Fibroblast of skin of back (primary cell): ENCODE results near the gene DPCD.
"Not testable (repeated sequence)": the region's sequence is repeated elsewhere in the genome, so short reads cannot be mapped to it uniquely, and the experiment has no call there.

ENCODE experiments used
- DNase-seq: peaks from one replicate; pipeline ENCODE4 v3.0.0-alpha.2; 2013

The DPCD gene

DNA sequence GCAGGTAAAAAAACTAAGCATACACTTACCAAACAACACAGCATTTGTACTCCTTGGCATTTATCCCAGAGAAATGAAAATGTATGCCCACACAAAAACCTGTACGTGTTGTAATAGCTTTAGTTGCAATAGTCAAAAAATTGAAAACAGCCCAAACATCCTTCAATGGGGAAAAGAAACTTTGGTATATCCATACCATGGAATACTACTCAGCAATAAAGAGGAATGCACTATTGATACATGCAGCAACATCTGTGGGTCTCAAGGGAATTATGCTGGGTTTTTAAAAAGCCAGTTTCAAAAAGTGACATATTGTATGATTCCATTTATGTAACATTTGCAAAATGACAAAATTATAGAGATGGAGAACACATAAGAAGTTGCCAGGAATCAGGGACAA lies 35.4 kb downstream of the DPCD start:
- DNase-seq: no peak

DNA sequence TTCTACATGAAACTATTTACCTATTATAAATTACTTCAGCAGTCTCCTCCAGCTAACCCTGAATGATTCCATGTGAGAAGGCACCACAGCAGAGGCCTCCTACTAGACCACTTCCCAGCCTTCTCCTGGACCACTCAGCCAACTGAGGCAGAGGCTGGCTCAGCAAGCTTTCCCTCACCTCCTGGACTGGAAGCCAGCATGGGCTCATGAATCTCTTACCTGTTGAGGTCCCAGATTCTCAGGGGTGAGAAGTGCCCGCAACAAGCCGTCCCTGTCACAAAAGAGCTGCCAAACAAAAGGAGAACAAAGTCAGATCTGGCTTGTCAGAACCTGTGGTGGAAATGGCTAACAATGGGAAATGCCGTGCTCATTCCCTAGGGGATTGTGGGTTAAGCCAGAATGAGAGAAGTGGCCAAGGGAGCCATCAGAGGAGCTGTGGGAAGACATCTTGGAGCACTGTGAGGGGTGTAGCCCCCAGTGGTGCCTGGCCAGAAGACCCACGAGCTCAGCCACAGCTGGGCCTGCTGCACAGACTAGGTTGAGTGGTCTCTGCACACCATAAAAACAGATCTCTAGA lies 36.5 kb downstream of the DPCD start:
- peak; percentile 41 for DNase-seq

DNA sequence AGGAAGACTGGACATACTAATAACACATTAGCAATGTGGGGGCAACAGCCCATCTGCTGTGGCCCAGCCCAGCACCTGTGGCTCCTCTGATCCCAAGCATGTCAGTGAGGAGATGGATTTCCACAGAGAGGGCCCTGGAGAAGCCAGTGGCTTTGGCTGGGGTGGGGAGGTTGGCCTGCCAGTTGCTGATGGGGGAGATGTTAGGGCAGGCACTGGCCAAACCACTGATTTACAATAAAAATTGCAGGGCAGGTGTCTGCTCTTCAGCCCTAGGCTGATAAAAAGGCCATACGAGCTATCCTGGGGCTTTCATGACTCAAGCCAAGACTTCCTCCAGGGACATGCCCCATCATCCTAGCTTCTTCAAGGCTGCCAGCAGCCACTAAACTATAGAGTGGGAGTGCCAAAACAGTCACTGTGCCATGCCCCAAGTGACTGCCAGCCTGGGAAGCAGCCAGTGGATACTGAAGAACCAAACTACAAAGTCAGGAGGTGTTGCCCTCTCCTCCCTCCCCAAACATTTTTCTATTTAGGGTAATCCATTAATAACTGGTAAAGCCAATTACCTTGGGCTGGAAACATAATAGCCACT lies 37.8 kb downstream of the DPCD start:
- DNase-seq: no peak

DNA sequence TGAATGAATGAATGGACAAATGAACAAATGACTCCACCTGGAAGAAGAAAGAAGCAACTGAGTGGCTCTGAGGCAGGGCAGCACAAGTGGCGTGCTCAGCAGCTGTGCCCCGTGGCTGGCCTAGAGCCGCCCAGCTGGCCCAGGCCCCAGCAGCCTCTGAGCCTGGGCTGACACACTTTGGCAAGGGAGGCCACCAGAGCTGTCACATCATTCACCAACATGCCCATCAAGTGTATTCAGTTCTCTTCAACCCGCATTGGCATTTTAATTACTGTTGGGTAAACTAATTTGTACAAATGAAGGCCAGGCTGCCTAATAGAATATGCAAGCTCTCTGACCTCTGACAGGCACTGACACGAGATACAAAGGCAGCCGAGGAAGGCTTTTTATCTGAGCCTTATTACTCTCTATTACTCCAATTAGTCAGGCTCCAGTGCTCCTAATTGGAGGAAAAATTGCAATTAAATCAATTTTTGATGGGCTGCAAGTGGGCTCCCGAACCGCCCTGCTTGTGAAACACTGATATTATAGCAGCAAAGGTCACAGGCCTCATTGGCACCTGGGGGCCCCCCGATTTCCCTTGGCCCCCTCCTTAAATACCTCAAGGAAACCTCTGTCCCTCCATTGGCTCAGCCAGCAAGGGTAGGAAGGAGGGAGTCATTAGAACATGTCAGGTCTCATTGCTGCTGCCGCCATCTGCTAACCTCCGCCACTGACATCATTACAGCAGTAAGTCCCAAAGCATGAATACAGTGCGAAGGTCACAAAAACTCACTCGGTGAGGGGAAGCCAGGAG lies 41.9 kb downstream of the DPCD start:
- no peak for DNase-seq

DNA sequence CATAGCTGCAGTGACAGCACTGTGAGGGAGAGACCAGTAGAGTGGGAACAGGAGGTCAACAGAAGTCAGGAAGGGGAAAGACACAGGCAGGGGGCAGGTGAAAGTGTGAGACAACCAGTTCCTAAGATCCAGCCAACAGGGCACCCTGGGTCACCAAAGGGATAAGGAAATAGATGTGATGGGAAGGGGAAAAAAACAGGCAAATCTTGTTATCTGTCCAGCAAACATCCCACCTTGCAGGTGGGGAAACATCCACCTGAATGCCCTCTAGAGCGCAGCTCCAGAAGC lies 42.5 kb downstream of the DPCD start:
- no peak for DNase-seq

DNA sequence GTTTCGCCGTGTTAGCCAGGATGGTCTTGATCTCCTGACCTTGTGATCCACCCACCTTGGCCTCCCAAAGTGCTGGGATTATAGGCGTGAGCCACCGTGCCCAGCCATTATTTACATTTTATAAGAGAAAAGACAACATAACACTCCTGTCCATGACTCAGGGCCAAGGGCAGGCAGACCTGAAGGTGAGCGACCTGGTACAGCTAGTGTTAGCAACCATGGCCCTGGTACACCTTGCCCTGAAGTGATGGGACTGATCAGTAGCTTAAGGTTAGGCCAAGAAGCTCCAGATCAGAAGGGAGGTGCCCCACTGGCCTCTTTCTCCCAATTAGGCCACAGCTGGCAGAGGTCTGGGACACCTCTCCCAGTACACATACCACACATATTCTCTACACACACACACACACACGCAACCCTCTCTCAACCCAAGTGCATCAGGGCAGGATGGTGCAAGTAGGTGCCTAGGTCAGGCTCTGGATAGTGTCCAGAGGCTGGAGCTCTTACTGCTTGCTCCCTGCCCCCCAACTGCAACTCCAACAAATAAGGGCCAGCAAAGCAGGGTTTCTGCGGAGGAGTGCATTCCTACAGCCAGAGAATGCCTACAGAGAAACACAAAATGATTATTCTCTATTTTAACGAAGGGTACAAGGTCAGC lies 43.8 kb downstream of the DPCD start:
- no peak for DNase-seq

DNA sequence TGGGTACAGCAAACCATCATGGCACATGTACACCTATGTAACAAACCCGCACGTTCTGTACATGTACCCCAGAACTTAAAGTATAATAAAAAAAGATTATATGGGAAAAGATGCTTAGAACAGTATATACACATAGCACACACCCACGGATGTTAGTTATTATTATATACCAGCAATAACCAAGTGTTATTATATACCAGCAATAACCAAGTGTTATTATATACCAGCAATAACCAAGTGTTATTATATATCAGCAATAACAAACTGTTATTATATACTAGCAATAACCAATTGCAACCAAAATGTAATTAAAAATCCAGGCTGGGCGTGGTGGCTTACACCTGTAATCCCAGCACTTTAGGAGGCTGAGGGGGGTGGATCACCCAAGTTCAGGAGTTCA lies 45.4 kb downstream of the DPCD start:
- not testable (repeated sequence) for DNase-seq

DNA sequence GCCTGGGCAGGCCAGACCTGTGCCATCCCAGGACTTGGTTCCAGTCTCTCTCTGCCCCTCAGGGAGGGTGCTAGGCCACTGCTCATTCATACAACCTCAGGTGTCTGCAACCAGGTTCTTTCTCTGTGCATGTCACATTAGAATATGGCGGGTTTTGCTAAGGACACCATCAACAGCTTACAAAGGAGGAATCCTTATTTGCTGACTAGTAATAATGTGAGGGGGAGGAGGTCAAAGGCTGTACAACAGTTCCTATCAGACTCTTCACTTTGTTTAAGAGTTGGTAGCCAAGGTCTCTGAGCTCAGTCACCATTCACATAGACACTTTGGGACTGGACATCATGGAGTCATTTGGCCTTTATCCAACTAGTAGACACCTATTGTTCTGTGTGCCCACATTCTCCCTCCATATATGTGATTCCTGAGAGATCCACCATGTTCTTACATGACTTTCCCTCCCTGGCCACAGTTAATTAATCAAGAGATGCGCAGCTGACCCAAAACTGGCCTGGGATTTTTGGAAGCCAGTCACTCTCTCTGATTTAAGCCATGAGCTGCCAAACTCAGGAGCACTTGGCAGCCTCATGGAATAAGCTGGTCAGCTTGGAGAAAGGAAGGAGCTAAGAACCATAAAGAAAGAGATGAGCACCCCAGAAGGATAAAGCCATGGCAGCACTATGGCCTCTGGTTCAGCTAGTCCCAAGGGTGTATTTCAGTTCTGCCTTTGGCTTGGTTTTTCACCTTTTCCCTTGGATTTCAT lies 51.2 kb downstream of the DPCD start:
- no peak for DNase-seq

DNA sequence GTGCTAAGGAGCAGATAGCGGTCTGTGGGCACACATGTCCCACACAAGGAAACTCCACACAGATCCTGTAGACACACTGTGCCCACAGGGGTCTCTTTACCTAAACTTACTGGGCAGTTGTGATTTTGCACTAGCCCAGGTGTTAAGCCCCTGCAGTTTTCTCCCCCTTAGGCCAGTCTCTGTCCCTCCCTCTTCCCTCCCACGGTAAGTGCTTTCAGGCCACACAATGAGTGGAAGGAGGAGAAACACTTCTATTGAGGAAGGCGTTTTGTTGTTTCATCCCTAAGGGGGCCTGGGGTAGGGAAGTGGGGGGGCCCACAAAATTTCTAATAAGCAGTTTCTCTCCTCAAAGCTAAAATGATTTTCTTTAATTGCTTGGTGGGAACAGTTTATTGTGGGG lies 55.4 kb downstream of the DPCD start:
- DNase-seq: no peak

DNA sequence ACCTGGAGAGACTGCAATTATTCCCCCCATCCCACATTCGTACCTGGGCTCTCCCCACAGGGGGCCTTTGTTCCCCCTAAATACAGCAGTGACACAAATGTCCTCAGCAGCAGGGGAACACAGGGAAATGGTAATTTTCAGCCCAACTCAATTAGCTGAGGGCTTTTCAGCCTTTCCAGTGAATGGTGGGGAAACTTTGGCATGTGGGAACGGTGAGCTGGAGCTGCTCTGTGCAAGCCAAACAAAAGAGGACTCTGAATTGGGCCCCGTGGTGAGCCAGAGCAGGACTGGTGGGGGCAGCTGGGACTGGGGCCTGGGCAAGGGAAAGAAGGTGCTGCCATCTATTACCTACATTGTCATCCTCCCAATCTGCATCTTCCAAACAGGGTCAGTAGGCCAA lies 55.9 kb downstream of the DPCD start:
- no peak for DNase-seq

DNA sequence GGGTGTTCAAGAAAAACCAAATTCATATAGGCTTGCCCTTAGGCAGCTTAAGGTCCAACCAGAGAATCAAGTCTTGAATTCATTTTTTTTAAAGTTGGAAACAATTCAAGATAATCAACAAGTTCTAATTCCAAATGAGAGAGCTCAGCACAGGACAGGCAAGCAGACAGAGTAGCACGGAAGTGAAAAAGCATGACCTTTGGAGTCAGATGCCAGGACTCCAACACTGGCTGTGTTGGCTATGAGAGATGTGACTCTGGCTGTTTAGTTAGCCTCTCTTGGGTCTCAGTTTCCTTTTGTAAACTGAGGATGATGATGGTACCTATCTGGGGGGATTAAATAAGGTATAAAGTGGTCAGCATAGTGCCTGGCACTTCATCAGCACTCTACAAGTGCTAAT lies 57.5 kb downstream of the DPCD start:
- DNase-seq: no peak

DNA sequence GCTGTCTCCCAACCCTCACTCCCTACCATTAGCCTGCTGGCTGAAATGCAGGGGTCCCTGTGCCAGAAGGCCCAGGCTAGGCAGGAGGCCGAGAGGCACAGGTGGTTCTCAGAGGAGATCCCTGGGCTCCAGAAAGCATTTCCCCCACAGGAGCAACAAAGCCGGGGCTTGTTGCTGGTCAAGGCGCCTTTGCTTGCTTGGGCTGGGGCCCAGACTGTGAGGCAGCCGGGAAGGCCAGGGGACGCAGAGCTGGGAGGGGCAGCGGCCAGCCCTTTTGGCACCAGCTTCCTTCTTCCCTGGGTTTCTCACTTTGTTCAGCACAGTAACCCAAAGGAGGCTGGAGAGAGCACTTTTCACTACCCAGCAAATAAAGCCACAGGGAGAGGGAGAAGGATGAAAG lies 58.2 kb downstream of the DPCD start:
- DNase-seq: no peak

DNA sequence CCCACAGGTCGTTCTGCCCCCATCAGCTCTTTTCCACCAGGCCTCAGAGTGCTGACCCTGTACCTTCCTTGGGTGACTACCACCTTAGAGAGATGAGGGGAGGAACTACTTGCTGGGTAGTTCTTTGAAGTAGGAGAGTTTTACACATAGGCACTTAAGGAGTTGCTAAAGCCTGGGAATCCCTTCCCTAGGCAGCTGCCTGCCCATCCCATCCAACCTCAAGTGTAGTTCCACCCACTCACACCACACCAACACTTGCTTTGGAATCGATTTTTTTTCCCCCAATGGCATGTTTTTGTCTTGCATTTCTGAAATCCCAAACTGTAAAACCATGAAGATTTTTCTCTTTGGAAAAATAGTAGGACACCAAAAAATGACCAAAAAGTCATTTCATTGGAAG lies 59.1 kb downstream of the DPCD start:
- no peak for DNase-seq

DNA sequence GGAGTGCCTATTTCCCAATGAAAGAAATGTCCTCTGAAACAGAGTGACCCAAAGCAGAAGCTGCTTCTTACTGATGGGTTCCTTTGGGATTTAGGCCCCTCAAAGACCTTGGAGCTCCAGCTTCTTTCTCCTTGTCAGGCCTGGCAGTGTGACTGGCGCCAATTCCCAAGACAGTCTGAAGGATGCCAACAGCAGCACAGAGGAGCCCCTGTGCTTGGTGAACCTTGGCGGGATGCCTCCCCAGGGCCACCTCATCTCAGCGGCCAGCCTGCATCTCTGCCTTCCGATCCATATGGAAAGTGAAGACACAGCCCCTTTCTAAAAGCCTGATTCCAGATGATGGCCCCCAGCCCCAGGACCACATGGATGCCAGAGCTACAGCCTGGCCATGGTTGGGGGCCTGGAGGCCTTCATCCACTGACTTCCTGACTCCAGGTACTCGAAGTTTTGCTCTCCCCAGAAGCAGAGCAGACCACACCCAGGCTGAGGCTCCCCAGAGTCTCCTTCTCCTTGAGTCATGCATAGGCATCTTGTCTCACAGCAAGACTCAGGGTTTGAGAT lies 61.5 kb downstream of the DPCD start:
- peak; percentile 7 for DNase-seq

DNA sequence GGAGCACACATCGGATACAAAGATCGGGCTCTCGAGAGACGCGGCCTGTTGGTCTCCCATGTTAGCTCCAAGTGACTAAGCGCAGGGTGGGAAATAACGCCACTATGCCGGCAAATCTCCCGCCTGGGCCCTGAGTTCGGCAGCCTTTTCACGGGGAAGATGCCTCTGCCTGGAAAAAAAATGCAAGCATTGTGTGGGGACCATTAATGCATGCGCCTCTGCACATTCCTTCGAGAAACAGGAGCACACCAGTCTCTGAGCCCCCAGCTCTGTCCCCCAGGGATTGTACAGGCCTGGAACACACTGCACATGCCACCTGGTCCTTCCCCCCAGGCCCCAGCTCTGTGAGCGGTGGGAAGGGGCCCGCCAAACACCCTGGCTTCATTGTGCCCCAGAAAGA lies 62.7 kb downstream of the DPCD start:
- no peak for DNase-seq

DNA sequence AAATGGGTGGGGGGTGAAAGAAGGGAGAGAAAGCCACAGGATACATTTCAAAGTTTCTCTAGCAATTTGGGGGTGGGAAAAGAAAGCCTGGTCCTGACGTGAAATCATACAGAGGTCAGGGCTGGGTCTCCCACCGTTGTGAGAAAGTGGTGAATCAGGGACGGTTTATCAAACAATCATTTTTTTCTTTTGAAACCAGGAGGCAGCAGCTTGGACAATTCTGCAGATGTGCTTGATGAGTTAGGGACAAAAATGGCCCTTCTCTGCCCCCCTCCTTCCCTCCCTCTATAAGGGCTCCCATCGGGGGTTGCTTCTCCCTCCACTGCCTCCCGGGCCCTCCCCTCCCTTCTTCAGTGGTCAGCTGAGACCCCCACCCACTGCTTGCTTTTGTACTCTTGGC lies 63.2 kb downstream of the DPCD start:
- no peak for DNase-seq

DNA sequence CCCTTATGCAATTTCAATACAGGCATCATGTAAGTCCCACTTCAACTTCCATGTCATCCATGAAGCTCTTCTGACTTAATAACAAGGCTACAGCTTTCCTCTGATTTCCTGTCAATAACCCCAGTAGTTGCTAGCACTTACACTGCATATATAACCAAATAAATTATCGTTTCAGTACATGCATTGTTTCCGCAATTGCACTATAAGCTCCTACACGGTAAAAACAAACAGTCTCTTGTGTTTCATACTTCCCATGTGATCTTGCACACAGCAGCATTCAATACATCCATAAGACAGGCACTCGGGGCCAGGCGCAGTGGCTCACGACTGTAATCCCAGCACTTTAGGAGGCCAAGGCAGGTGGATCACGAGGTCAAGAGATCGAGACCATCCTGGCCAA lies 65.4 kb downstream of the DPCD start:
- no peak for DNase-seq

DNA sequence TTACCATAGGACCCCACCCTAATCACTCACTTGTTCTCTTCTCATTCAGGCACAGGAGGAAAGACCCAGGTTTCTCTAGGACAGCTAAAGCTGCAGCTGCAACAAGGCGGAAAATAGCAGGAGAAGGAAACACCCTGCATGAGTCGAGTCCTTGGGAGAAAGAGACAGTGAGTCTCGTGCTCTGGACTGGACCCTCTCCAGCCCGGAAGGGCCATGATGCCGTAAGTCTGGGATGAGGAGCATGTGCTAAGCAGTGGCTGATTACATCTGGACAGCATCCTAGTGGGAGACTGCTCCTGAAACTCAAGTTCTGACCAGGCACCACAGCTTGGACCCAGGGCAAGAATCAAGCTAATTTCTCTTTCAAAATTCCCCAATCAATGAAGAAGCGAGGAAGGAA lies 67.4 kb downstream of the DPCD start:
- no peak for DNase-seq

DNA sequence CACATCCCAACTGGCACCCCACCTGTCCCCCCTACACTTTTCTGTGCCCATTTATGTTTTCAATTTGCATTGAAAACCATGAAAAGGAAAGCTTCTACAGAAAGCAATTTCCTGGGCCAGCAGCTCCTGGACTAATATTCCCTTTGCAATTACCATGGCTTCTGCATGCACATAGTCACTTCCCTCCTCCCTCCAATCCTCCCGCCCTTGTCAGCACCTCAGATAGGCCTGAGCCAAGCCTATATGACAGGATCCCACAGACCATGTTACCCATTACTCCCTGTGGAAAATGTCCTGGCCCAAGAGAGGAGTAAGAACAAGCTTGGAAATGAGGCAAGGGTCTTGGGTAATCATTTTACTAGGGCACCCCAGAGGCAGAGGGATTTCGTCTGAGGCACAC lies 68.8 kb downstream of the DPCD start:
- DNase-seq: no peak

DNA sequence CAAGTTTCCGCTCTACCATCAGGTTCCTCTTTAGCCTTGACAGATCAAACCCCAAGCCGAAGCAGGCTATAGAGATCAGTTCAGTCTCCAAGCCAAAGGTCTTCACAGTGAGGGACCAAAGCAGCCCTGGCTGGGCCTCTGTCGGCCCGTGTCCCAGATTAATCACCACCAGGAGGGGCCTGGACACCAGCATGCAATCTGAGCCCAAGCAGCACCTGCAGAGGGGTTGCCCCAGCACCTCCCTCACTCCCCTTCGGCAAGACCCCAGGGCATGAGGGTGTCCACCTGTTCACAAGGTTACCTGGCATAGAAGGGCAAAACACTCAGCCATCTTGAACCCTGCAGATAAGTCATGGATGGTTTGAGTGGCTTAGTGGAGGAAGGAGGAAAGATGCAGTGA lies 70.9 kb downstream of the DPCD start:
- DNase-seq: no peak
